OCI-LY7 (cell line): ENCODE results near the gene AOPEP. TPM values are rescaled to one million over a fixed set of nuclear protein-coding genes. Genes with fewer than 3 reads are reported as not detected.

Source experiments
- BruUV-seq: library from RNA; stranded (reverse); fragments of 400-500 nt; replicated peaks from 2 replicates; lab custom pipeline; 2021; lab: Mats Ljungman, UMichigan
- CTCF ChIA-PET: fragments of 300-600 bp; sonication (Branson Sonifier 250); formaldehyde crosslinking; loops from one replicate; lab custom pipeline; 2022; ENCODE audit warnings: antibody characterized with exemption; ENCODE audit not compliant: unreplicated experiment; lab: Charles Lee
- POLR2A ChIA-PET: fragments of 300-600 bp; sonication (Branson Sonifier 250); formaldehyde crosslinking; loops from one replicate; lab custom pipeline; 2022; ENCODE audit warnings: antibody characterized with exemption; lab: Charles Lee
- DNase-seq: peaks from one replicate; pipeline ENCODE4 v3.0.0-alpha.2; 2015; ENCODE audit warnings: low spot score
- H2AFZ ChIP-seq: fragments of 200-600 bp; sonication (generic), shearing (Covaris generic); 2 replicates; pipeline ENCODE4 v1.6.1; 2014; ENCODE audit warnings: mild to moderate bottlenecking, antibody characterized with exemption, low read length, moderate library complexity
- H3K27ac ChIP-seq: fragments of 200-600 bp; sonication (generic); 2 replicates; pipeline ENCODE4 v1.5.1; 2014; ENCODE audit warnings: mixed run types, low read depth, mild to moderate bottlenecking, moderate library complexity, low read length, inconsistent platforms; ENCODE audit not compliant: poor library complexity, severe bottlenecking
- H3K36me3 ChIP-seq: fragments of 200-600 bp; sonication (generic); 2 replicates; pipeline ENCODE4 v1.6.1; 2014; ENCODE audit warnings: mild to moderate bottlenecking, antibody characterized with exemption, low read length, moderate library complexity, mixed read lengths; ENCODE audit not compliant: insufficient read depth
- H3K4me1 ChIP-seq: fragments of 200-600 bp; sonication (generic); 2 replicates; pipeline ENCODE4 v1.5.1; 2014; ENCODE audit warnings: mild to moderate bottlenecking, low read length; ENCODE audit not compliant: insufficient read depth, poor library complexity, severe bottlenecking
- H3K4me2 ChIP-seq: fragments of 200-600 bp; sonication (generic); 2 replicates; pipeline ENCODE4 v1.6.1; 2014; ENCODE audit warnings: mild to moderate bottlenecking, low read length
- H3K4me3 ChIP-seq: fragments of 200-600 bp; sonication (generic); 2 replicates; pipeline ENCODE4 v1.5.1; 2014; ENCODE audit warnings: mild to moderate bottlenecking, low read depth, low read length; ENCODE audit not compliant: poor library complexity, severe bottlenecking
- H3K79me2 ChIP-seq: fragments of 200-600 bp; sonication (generic); 2 replicates; pipeline ENCODE4 v1.6.1; 2016; ENCODE audit warnings: low read depth, mild to moderate bottlenecking, low read length, moderate library complexity, mixed read lengths; ENCODE audit not compliant: insufficient read depth
- H3K9me2 ChIP-seq: fragments of 200-600 bp; sonication (generic); 2 replicates; pipeline ENCODE4 v1.6.1; 2016; ENCODE audit warnings: mild to moderate bottlenecking, low read length, mixed read lengths; ENCODE audit not compliant: insufficient read depth
- H3K9me3 ChIP-seq: fragments of 200-600 bp; sonication (generic); 2 replicates; pipeline ENCODE4 v1.6.1; 2014; ENCODE audit warnings: mild to moderate bottlenecking, mixed run types, low read length, mixed read lengths
- H4K20me1 ChIP-seq: fragments of 200-600 bp; sonication (generic); 2 replicates; pipeline ENCODE4 v1.6.1; 2014; ENCODE audit warnings: mild to moderate bottlenecking, antibody characterized with exemption, low read length, moderate library complexity, mixed read lengths; ENCODE audit not compliant: insufficient read depth
- EZH2phosphoT487 ChIP-seq: fragments of 200-600 bp; sonication (generic); IDR thresholded peaks from 2 replicates; pipeline ENCODE4 v1.6.1; 2018; ENCODE audit warnings: low read depth, borderline replicate concordance, mild to moderate bottlenecking, mixed run types, antibody characterized with exemption, low read length, moderate library complexity, mixed read lengths
- intact Hi-C: fragments of 100-400 bp; cut with micrococcal nuclease; formaldehyde crosslinking; loops from one replicate; pipeline ENCODE4 v1.10.0; 2022; ENCODE audit not compliant: unreplicated experiment
- total RNA-seq, 2 experiments: library from RNA; depleted of rRNA in 1 of 2; stranded (reverse); fragments of >200 nt in 1 of 2; shearing (Covaris generic) in 1 of 2; gene quantifications; 2 replicates each; pipeline ENCODE4 v1.2.3, GENCODE V29; 2014 to 2022
- TF ChIP-seq, protein P1 (sequence below): fragments of 200-600 bp; sonication (generic); conservative IDR thresholded peaks from 2 replicates; pipeline ENCODE4 v1.5.1; 2014; ENCODE audit warnings: mild to moderate bottlenecking, antibody characterized with exemption, low read length, moderate library complexity, mixed read lengths

Gene AOPEP
- total RNA-seq, 2 experiments from 2014 or later, result 17.3 to 24.3 TPM

DNA sequence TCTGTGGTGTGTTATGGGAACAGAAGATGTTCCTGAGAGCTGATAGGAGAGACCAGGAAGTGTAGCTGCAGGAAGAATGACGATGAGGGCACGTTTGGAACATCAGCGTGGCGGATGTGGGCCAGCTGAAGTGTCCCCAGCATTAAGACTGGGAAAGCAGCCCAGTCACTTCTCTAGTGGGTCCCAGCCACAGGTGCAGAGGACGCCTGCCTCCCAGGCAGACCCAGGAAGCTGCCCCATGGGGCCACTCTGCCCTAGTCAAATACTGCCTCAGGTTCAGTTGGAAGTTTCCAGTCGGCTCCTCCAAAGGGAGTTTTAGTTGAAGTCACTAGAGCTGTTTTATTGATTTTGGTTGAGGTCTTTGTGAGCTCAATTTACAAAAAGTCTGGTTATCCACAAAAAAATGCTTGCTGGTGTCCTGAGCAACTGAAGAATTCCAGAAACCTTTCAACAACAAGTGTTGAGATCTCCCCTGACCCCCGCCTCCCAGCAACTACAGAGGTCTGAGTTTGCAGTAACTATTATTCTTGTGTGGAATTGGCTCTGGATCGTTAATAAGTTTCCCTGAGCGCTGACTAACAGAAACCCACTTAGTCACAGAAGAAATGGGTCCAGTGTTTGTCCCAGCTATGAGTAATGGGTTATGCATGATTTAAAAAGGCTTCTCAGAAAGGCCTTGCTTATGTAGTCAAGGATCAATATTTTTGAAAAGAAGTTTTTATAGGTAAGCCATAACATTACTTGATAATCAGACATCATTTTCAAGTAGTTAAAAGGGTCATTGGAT lies 296.9 kb downstream of the AOPEP start:
- Histone ChIP-seq H3K79me2 (no peaks in the 10 kb centered on the region), H3K4me2 (no peak overlapping the region), H3K9me3 (no peaks in the 10 kb centered on the region), H3K4me1 (no peaks in the 10 kb centered on the region), H3K27ac (no peak overlapping the region), H3K36me3 (no peaks in the 10 kb centered on the region), H4K20me1 (no peaks in the 10 kb centered on the region), H2AFZ (no peak overlapping the region), H3K4me3 (no peak overlapping the region), H3K9me2 (no peaks in the 10 kb centered on the region)
- BruUV-seq, result no TSS peak
- DNase-seq, result no peak
- CTCF ChIA-PET, result no interaction called here
- TF ChIP-seq, protein P1, sequence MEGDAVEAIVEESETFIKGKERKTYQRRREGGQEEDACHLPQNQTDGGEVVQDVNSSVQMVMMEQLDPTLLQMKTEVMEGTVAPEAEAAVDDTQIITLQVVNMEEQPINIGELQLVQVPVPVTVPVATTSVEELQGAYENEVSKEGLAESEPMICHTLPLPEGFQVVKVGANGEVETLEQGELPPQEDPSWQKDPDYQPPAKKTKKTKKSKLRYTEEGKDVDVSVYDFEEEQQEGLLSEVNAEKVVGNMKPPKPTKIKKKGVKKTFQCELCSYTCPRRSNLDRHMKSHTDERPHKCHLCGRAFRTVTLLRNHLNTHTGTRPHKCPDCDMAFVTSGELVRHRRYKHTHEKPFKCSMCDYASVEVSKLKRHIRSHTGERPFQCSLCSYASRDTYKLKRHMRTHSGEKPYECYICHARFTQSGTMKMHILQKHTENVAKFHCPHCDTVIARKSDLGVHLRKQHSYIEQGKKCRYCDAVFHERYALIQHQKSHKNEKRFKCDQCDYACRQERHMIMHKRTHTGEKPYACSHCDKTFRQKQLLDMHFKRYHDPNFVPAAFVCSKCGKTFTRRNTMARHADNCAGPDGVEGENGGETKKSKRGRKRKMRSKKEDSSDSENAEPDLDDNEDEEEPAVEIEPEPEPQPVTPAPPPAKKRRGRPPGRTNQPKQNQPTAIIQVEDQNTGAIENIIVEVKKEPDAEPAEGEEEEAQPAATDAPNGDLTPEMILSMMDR, result no peak
- no peak for TF ChIP-seq EZH2phosphoT487
- intact Hi-C loops, result no loop called here
- POLR2A ChIA-PET, result interaction anchor here (0.6 to 0.8 kb wide), 2 partner anchors 19 to 28 kb away, joined by 3 to 4 read pairs; no protein-coding TSS in a partner anchor

DNA sequence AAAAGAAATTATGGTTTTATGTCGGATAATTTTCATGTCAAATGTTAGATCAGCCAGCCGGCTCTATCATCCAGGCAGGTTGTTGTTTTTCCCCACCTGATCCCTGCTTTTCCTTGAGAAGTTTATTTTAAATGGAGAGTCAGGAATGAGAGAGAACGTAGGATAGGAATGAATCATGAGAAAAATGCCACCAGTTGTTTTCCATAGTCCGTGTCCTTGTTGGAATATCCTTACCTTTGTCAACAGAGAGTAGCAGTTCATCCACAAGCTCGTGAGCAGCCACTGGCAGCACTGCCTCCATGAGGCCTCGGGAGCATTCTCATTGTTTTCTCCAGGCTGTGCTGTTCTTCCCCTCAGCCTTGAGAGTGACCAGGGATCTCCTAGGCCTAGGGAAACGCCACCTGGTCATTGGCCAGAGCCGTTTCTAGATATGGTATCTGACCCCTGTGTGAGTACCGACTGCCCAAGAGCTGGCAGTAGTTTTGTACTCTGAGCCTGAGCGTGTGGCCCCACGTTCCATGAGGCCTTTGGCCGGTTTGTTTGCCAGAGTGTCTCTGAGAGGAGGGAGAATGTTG lies 297.7 kb downstream of the AOPEP start:
- ChIA-PET POLR2A (interaction anchor here (0.6 kb wide), 1 partner anchor 27 kb away, joined by 4 read pairs; no protein-coding TSS in a partner anchor), CTCF (no interaction called here)
- no TSS peak for BruUV-seq
- no peak overlapping the region for H3K27ac ChIP-seq
- H3K4me2 ChIP-seq, result no peak overlapping the region
- intact Hi-C loops, result no loop called here
- no peak for DNase-seq
- no peak overlapping the region for H3K4me3 ChIP-seq
- no peaks in the 10 kb centered on the region for H4K20me1 ChIP-seq
- H3K79me2 ChIP-seq, result no peaks in the 10 kb centered on the region
- no peaks in the 10 kb centered on the region for H3K9me3 ChIP-seq
- H3K9me2 ChIP-seq, result no peaks in the 10 kb centered on the region
- no peaks in the 10 kb centered on the region for H3K4me1 ChIP-seq
- TF ChIP-seq, protein P1, result no peak
- no peak for TF ChIP-seq EZH2phosphoT487
- H3K36me3 ChIP-seq, result no peaks in the 10 kb centered on the region
- no peak overlapping the region for H2AFZ ChIP-seq
